ENCODE results near the gene VWA7.

Gene VWA7

DNA sequence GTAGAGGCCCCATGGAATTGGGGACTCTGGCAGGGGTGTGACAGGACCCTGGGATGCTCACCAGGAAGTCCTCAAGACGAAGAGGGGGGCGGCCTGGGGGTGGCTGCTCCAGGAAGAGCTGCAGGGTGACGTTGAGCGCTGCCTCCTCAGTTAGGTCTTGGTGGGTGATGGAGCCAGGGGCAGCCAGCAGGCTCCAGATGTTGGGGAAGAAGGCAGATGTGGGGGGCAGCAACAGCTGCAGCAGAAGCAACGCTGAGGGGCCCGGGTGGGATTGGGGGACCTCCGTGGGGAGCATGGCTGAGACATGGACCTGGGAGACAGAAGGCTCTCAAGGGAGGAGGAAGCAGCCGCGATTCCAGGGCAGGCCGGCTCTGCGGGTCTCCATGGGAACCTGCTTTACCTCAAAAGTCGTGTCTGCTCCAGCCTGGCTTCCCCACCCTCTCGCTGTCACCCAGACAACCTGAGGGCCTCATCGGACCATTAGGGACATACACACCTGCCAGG lies 591 bp downstream of the VWA7 start:
- DNase-seq, result no peak

DNA sequence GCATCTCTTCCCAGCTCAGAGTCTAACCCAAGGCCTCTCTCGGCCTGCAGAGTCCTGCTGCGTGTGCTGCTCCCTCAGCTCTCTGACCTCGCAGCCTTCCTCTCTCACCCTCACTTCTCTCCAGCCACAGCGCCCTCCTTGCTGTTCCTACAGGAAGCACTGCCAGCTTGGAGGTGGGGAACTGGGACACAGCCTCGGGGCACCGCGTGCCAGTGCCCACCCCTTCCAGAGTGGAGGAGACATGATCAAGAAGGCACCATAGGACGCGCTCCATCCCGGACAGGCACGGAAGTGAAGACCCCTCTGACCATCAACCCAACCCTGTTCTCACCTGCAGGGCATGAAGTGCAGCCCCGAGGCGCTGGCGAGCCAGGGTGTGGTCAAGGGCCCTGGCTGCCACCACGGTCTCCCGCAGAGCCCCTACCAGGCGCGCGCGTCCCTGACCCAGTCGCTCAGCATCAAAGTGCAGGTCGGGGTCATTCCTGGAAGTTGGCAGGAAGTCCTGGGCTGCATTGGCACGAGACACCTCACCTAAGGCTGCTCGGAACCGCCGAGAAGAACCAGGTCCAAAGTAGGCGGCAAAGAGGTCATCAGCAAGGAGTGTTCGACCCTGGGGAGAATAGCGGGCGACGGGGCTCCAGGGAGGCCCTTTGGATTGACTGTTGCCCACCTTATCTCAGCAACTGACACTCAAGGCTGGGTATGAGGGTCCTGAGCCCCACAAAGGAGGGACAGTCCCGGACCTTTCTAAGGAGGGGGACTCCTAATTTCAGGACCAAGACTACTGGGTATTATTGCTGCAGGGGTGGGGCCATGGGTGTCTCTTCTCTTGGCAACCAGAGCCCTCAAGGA lies 1.3 kb downstream of the VWA7 start:
- no peak for DNase-seq

DNA sequence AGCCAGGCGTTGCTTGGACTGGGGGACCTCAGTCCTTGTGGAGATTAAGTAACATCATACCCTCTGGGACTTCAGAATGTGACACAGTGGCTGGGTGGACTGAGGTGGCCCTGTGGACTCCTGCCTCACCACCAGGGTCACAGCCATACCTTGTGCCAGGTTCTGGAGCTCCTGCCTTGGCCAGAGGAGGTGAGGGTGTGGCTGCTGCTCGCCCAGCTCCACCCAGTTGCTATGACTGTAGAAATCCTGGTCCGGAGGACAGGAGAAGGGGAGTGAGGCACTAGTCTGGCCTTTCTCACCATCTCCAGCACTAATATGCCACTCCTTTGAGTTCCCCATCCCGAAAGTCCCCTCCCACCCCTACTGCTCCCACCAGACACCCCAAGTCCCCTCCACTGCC lies 1.9 kb downstream of the VWA7 start:
- no peak for DNase-seq

DNA sequence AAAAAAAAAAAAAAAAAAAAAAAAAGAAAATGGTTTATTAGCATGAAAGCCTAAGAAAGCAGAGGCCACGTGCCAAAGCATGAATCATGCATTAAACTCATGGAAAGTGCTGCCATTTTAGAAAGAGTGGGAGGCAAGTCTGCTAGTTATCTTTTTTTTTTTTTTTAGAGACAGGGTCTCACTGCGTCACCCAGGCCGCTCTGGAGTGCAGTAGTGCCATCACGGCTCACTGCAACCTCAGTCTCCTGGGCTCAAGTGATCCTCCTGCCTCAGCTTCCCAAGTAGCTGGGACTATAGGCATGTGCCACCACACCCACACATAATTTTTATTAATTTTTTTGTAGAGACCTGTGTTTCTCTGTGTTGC lies 5.2 kb downstream of the VWA7 start:
- DNase-seq, result no peak

DNA sequence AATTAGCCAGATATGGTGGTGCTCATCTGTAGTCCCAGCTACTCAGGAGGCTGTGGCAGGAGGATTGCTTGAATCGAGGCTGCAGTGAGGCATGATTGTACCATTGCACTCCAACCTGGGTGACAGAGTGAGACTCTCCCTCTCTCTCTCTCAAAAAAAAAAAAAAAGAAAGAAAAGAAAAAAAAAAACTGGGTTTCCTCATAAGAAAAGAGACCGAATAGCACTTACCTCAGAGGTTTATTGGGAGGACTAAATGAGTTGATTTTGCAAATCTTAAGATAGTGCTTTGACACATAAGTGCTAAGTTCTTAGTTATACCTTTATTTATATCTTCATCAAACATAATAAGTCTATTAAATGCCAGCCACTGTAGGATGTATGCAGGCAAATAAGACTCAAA lies 6.3 kb downstream of the VWA7 start:
- no peak for DNase-seq

DNA sequence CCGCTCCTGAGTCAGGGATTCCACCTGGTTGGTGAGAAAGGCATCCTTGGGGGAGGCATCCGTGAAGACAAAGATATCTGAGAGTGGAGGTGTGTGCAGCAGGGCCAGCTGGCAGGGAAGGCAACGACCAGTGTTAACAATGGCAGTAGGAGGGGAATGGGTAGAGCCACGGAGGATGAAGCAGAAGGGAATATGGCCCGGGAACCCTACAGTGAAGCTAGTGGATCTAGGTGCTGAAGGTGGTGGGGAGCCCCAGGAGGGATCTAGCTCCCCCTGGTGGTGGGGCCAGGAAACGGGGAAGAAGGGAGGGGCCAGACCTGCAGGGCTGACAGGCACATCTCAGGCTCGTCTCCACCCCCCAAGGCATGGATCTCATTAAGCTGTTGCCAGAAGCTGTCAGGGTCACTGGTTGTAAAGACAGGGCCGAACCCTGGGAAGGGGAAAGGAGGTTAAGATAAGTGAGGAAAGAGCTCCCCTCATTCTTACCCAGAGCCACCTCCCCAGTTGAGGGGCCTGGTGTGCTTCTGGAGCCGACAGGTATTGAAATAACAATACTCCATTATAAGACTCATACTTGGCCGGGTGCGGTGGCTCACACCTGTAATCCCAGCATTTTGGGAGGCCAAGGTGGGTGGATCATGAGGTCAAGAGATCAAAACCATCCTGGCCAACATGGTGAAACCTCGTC lies 7.3 kb downstream of the VWA7 start:
- peak in 1 of 2 experiments; percentile 29 for DNase-seq

DNA sequence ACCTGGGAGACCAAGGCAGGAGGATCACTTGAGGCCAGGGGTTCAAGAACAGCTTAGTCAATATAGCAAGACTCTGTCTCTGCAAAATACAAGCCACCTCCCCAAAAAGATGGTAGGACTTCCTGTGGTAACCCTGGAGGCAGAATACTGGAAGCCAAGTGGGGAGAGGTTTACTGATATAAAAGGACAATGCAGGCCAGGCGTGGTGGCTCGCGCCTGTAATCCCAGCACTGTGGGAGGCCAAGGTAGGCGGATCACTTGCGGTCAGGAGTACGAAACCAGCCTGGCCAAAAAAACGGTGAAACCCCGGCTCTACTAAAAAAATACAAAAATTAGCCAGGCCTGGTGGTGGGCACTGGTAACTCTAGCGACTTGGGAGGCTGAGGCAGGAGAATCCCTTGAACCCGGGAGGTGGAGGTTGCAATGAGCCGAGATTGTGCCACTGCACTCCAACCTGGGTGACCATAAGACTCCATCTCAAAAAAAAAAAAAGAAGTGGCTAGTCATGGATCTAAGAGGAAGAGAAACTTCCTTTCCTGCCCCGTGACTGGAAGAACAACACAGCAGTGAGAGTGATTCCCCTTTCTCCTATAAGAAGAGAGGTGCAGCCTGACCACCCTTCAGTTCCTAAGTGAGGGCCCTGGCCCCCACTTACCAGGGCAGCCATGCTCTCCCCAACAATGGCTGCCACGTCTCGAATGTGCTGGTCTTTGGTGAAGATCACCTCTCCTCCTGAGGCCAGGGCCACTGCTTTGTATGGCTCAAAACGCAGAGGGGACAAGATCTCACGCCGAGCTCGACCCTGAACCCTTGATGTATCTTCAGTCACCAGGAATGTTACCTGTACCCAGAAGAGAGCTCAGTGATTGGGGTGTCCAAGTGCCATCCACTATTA lies 8.5 kb downstream of the VWA7 start:
- no peak for DNase-seq

DNA sequence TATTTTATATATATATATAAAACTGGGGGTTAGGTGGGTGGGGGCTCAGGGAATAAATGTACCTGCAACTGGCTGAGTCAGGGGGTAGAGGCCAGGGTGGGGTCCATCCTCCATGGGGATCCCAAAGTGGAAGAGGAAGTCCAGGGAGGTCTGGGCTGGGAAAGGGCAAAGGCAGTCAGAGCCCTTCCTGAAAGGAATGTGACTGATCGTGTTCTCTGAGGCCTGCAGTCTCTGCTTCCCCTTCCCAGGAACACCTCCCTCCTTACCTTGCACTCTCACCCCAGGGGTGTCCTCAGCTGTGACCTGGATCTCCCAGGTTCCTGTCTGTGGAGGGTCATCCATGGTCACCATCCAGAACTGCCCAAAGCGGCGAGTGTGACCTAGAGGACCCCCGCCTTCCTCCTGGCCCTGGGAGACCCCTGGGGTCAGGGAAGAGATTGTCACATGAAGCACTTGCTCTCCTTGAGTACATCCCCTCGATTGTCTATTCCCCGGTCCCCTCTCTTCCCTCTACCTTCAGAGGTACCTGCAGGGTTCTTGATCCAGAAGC lies 10.0 kb downstream of the VWA7 start:
- DNase-seq, result no peak

DNA sequence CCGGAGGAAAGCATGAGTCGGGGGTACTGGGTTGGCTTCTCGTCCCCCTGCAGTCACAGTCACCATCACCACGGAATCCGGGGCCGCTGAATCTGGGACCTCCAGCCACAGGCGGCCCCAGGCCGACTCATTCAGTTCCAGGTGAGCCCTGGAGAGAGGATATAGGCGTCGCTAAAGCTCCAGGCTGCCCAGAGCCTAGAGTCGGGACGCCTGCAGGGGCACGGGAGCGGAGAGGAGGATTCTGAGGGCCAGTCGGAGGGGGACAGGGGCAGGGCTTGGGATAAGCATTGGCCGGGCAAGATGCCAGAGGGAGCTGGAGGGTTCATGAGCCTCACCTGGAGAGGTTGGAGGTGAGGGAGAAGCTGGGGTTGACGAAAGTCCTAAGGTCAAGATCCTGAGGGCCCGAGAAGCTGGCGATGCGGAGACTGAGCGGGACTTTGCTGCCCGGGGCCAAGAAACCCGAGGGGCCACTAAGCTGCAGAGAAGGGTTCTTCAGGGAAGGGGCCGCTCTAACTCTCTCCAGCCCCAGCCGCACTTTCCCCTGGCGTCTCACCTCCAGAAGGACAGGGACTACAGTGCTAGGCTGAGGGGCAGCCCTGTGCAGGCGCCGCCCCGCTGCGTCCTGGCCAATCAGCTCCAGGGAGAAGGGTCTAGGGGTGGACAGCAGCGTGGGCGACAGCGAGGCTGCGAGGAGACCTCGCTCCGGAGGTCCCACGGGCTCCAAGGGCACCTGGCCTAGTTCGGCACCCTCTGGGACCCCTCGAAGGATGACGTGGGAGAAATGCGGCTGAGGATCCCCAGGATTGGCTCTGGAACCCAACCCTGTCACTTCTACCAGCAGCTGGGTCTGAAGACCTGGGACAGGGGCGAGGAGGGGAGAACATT lies 11.0 kb downstream of the VWA7 start:
- no peak for DNase-seq

DNA sequence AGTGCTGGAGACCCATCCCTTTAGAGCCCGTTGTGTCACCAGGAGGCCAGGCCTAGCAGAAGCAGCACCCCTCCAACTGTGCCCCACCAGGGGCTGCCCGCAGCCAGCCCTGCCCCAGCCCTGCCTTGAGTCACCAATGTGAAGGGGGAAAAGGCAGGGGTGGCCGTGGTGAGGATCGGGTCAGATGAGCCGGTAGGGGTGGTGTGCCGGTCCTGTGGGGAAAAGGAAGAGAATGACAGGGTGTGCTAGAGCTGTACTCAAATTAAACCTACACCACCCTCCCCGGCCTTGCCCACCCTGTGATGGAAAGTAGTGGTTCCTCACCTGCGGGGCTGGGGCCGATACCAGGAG lies 11.6 kb downstream of the VWA7 start:
- no peak for DNase-seq

DNA sequence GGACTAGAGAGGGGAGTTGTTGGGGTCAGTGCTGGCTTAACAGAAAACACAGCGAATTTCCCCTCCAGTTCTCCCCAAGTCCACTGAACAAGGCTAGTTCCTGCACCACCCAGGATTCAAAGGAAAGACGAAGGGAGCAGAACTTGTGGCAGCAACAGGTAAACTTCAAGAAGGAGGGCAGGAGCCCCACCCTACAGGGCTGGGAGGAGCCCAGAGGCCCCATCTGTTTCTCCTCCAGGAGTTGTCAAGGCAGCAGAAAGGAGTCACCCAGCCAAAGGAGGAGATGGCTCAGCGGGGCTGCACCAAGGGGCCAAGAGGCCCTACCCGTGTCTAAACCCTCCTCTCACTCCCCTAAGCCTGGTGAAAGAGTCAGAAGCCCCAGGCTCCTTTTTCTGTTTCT lies 12.9 kb downstream of the VWA7 start:
- no peak for DNase-seq

DNA sequence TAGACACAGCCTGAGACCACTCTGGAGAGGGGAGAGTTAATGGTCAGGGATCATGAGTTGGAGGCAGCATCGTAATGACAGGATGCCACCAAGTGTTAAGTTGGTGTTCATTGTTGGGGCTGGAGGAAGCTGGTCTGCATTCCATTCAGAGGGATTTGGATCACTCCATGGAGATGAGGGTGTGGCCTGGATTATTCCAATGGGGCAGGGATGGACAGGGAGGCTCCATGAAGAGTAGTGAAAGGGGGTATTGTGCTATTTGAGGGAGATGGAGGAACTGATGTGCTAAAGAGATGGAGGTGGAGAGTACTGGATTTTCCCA lies 13.5 kb downstream of the VWA7 start:
- no peak for DNase-seq

DNA sequence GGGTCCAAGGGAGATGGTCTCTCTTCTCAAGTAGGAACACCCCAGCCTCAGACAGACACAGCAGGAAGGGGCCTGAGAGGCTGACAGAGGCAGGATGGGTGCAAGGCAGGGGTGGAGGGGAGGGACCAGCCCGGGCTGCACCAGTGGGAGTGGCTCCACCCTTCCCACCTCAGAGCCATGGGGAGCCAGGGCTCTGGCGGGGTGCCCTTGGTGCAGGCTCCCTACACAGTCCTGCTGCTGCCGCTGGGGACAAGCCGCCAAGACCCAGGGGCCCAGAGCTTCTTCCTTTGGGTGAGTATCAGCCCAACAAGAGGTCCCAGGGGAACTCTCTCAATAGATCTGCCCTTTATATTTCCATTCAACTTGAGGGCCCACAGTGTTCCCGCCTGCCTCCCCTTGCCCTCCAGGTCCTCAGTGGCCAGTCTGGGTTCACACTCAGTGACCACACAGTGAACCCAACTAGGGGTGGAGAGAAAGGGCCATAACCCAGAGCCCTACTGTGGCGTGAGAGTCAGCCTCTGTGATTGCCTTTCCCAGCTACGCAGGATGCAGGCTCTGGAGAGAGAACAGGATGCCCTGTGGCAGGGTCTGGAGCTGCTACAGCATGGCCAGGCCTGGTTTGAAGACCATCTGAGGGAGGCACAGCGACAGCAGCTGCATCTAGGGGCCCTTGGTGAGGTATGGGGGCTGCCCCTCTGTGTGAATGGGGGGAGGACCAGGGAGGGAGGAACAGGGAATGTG lies 14.1 kb downstream of the VWA7 start:
- DNase-seq, result no peak

DNA sequence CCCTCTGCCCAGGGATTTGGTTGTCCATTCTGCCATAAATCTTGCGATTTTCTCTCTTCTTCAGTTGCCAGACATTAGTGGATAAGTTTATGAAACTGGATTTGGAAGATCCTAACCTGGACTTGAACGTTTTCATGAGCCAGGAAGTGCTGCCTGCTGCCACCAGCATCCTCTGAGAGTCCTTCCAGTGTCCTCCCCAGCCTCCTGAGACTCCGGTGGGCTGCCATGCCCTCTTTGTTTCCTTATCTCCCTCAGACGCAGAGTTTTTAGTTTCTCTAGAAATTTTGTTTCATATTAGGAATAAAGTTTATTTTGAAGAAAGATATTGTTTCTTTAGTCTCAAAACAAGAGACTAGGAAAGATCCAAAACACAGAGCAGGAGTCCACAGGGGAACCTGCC lies 14.8 kb downstream of the VWA7 start, which contains the start of gene SAPCD1:
TSS of gene SAPCD1 (plus strand) at position 301 of the 400 bp plus-strand sequence. CDS start 399 bp downstream, outside the sequence.
- DNase-seq, result no peak

DNA sequence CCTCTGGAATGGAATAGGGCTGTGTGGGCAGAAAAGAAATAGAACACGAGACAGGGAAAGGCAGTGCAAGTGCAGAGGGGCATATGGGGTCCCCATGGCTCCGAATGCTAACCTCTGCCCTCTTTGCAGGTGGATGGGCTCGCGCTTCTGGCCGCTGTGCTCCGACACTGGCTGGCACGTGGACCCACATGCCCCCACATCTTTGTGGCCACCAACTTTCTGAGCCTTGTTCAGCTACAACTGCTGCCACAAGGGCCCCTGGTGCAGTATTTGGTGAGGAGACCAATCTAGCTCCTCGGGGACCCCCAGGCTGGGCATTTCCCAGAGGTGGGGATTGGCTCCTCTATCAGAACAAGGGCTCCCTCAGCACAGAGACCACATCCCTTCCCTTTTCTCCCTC lies 15.8 kb downstream of the VWA7 start:
- DNase-seq, result no peak

DNA sequence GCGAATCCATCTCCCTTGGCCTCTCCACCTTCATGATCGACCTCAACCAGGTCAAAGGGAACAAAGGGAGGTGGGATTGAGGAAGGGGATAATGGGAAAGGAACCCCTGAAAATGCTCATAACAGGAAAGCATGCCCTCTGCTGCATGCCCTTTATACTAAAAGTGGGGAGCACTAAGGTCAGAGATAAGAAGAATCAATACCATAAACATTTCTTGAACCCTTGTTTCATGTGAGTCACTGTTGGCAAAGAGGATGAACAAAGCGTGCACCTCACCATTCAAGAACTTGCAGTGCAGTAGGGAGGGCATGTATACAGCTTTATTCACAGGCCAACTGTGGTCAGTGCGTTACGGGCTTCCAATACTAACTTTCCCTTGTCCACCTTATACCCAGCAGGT lies 16.3 kb downstream of the VWA7 start:
- no peak for DNase-seq

DNA sequence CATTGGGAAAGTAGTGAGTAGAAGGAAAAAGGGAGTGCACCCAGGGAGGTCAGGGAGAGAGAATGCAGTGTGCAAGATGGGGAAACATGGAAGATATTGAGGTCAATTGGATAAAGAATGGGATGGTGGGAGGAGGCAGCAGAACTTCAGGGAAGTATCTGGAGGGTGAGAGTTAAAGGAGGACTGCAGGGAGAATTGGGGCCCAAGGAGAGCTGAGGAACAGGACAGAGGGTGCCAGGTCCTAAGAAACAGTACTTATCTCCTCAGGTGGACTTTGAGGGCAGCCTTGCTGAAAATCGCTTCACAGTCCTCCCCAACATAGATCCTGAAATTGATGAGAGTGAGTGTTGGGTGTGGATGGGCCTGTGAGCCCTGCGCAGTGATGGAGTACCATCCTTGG lies 18.8 kb downstream of the VWA7 start:
- DNase-seq, result no peak

DNA sequence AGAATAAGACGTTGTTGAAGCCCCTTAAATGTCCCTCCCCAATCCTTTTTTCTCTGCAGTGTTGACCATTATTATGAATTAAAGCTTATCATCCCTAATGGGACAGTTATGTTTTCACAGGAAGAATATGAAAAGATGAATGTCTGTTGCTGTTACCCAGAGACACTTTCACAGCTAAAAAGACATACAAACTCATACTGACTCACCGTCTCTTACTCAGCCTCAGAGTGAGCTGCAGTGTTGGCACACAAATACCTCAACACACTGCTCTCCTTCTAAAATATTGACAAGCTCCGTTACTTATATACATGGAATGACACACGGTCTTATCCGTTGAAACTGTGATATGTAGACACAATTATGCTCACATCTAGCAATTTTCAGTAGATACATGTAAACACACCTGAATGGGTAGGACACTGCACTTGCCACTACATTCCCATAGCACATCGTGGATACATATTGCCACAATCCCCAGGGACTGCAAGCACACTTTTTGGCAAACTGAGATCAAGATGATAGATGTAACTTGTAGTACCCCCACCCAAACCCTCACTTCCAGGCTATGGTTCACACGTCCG lies 24.3 kb downstream of the VWA7 start:
- no peak for DNase-seq

DNA sequence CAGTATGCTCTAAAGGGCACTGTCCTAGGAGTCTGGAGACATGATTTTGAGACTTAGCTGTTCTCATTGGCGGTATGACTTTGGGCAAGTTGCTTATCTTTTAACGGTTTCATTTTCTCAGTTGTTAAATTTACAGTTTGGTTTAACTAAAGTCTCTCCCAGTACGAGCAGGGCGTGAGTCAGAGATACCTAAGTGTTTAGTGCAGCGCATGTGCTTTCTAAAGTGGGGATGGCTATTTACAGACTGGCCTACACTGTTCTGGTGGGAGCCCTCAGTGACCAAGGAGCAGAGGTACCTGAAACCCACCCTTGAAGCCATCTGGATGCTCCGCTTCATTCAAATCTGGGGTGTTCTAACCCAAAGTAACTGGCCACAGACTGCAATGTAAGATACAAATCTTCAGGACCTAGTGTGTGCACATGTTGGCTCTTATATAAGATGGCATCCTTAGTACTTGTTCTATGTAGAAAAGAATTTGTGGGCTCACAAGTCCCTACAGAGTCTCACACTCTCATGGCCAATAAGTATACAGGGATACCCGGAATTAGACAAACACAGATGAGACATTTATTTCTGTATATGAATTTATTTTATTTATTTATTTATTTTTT lies 26.6 kb downstream of the VWA7 start:
- no peak for DNase-seq

DNA sequence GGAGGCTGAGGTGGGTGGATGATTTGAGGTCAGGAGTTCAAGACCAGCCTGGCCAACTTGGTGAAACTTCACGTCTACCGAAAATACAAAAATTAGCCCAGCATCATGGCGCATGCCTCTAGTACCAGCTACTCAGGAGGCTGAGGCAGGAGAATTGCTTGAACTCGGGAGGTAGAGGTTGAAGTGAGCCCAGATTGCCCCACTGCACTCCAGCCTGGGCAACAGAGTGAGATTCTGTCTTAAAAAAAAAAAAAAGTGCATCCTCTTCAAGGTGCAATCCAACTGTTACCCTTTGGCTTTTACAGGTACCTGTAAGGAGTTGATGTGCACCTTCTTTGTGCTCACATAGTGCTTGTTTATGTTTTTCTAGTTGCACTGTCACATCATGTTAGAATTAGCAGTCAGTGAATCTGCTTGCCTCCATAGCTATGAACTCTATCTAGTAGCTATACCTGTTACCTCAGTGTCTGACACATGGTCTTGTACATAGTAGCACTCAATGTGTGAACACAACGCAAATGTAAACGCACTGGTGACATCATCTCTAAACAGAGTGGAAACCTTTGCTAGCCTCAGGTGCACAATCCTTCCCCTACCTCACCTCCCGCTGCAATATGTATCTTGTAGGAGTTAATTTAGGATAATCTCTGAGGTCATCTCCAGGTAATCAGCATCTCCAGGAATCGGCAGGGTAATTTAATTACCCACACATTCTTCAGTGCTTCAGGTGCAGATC lies 27.7 kb downstream of the VWA7 start:
- DNase-seq, result no peak
